H9 (cell line): ENCODE data around the gene MALT1. TPM values are rescaled to one million over a fixed set of nuclear protein-coding genes. Genes with fewer than 3 reads are reported as not detected.

Experiments
- DNase-seq: peaks from one replicate; pipeline ENCODE4 v3.0.0-alpha.2; 2017
- H2AFZ ChIP-seq: one replicate; pipeline ENCODE4 v1.6.1; 2013; ENCODE audit warnings: mild to moderate bottlenecking, low read length, control low read depth, moderate library complexity
- H2AK5ac ChIP-seq: 2 replicates; pipeline ENCODE4 v1.6.1; 2013; ENCODE audit warnings: low read length, control low read depth, mixed read lengths; ENCODE audit not compliant: insufficient read length
- H2BK120ac ChIP-seq: one replicate; pipeline ENCODE4 v1.6.1; 2013; ENCODE audit warnings: low read depth, mild to moderate bottlenecking, low read length, control low read depth, inconsistent platforms; ENCODE audit not compliant: poor library complexity, severe bottlenecking
- H2BK12ac ChIP-seq: 2 replicates; pipeline ENCODE4 v1.6.1; 2013; ENCODE audit warnings: low read length, control low read depth, mixed read lengths, low read depth; ENCODE audit not compliant: insufficient read length
- H2BK15ac ChIP-seq: 2 replicates; pipeline ENCODE4 v1.6.1; 2013; ENCODE audit warnings: low read depth, low read length, control low read depth
- H2BK20ac ChIP-seq: one replicate; pipeline ENCODE4 v1.6.1; 2013; ENCODE audit warnings: low read depth, mild to moderate bottlenecking, low read length, control low read depth, inconsistent platforms; ENCODE audit not compliant: poor library complexity, severe bottlenecking
- H2BK5ac ChIP-seq: 2 replicates; pipeline ENCODE4 v1.6.1; 2013; ENCODE audit warnings: low read length, control low read depth, mixed read lengths; ENCODE audit not compliant: insufficient read length
- H3K14ac ChIP-seq: 2 replicates; pipeline ENCODE4 v1.6.1; 2013; ENCODE audit warnings: low read length, control low read depth; ENCODE audit not compliant: insufficient read depth
- H3K18ac ChIP-seq: 2 replicates; pipeline ENCODE4 v1.6.1; 2013; ENCODE audit warnings: low read depth, mild to moderate bottlenecking, mixed read lengths, low read length, control low read depth; ENCODE audit not compliant: insufficient read length
- H3K23ac ChIP-seq: 2 replicates; pipeline ENCODE4 v1.6.1; 2013; ENCODE audit warnings: low read length, control low read depth, mixed read lengths, low read depth; ENCODE audit not compliant: insufficient read length
- H3K23me2 ChIP-seq: 2 replicates; pipeline ENCODE4 v1.6.1; 2013; ENCODE audit warnings: low read depth, mild to moderate bottlenecking, mixed read lengths, low read length, control low read depth; ENCODE audit not compliant: insufficient read length, poor library complexity, severe bottlenecking
- H3K27ac ChIP-seq: 2 replicates; pipeline ENCODE4 v1.5.1; 2013; ENCODE audit warnings: low read length, control low read depth, mixed read lengths, low read depth; ENCODE audit not compliant: insufficient read length
- H3K27me3 ChIP-seq: 2 replicates; pipeline ENCODE4 v1.6.1; 2013; ENCODE audit warnings: low read length, control low read depth, inconsistent platforms; ENCODE audit not compliant: insufficient read depth
- H3K4ac ChIP-seq: 2 replicates; pipeline ENCODE4 v1.6.1; 2013; ENCODE audit warnings: low read depth, mild to moderate bottlenecking, control low read depth, inconsistent platforms, low read length, moderate library complexity
- H3K4me1 ChIP-seq: 2 replicates; pipeline ENCODE4 v1.6.1; 2013; ENCODE audit warnings: low read length, control low read depth, inconsistent platforms; ENCODE audit not compliant: insufficient read depth
- H3K4me2 ChIP-seq: 2 replicates; pipeline ENCODE4 v1.6.1; 2013; ENCODE audit warnings: low read length, control low read depth, mixed read lengths; ENCODE audit not compliant: insufficient read length, insufficient read depth
- H3K56ac ChIP-seq: 2 replicates; pipeline ENCODE4 v1.6.1; 2013; ENCODE audit warnings: low read depth, mild to moderate bottlenecking, mixed read lengths, low read length, control low read depth; ENCODE audit not compliant: insufficient read length
- H3K79me1 ChIP-seq: 2 replicates; pipeline ENCODE4 v1.6.1; 2013; ENCODE audit warnings: low read depth, mild to moderate bottlenecking, moderate library complexity, low read length, control low read depth, inconsistent platforms; ENCODE audit not compliant: insufficient read depth, poor library complexity, severe bottlenecking
- H3K79me2 ChIP-seq: 2 replicates; pipeline ENCODE4 v1.6.1; 2013; ENCODE audit warnings: low read length, control low read depth, inconsistent platforms; ENCODE audit not compliant: insufficient read depth
- H3K9ac ChIP-seq: 2 replicates; pipeline ENCODE4 v1.6.1; 2013; ENCODE audit warnings: low read length, control low read depth, mixed read lengths; ENCODE audit not compliant: insufficient read length; ENCODE audit errors: extremely low read depth
- H3K9me3 ChIP-seq: one replicate; pipeline ENCODE4 v1.6.1; 2013; ENCODE audit warnings: low read depth, low read length, inconsistent platforms; ENCODE audit not compliant: control insufficient read depth
- H3T11ph ChIP-seq: one replicate; pipeline ENCODE4 v1.6.1; 2013; ENCODE audit warnings: mild to moderate bottlenecking, low read length, control low read depth, inconsistent platforms
- H4K20me1 ChIP-seq: one replicate; pipeline ENCODE4 v1.6.1; 2013; ENCODE audit not compliant: control insufficient read depth, insufficient read length, insufficient read depth
- H4K5ac ChIP-seq: 2 replicates; pipeline ENCODE4 v1.6.1; 2013; ENCODE audit warnings: low read depth, mild to moderate bottlenecking, mixed read lengths, low read length, control low read depth; ENCODE audit not compliant: insufficient read length
- H4K8ac ChIP-seq: replicated peaks from 2 replicates; pipeline ENCODE4 v1.6.1; 2013; ENCODE audit warnings: low read length, control low read depth, mixed read lengths, low read depth; ENCODE audit not compliant: insufficient read length
- H4K91ac ChIP-seq: 2 replicates; pipeline ENCODE4 v1.6.1; 2013; ENCODE audit warnings: low read depth, mild to moderate bottlenecking, moderate library complexity, mixed read lengths, low read length, control low read depth; ENCODE audit not compliant: insufficient read length
- H3K27ac Mint-ChIP-seq, 3 experiments: 2 replicates in 2 of 3; 3 replicates in 1 of 3; pipeline ENCODE4 v1.8.0; 2020 to 2021; ENCODE audit warnings: mixed read lengths in 3 of 3, mild to moderate bottlenecking in 1 of 3, moderate library complexity in 1 of 3
- H3K27me3 Mint-ChIP-seq: 2 replicates; pipeline ENCODE4 v1.8.0; 2021; ENCODE audit warnings: low read depth, mild to moderate bottlenecking, moderate library complexity, mixed read lengths
- H3K36me3 Mint-ChIP-seq, 3 experiments: 2 replicates in 2 of 3; 3 replicates in 1 of 3; pipeline ENCODE4 v1.8.0; 2020 to 2021; ENCODE audit warnings: low read depth in 3 of 3, mixed read lengths in 3 of 3; ENCODE audit not compliant: insufficient read depth in 1 of 3
- H3K4me1 Mint-ChIP-seq, 2 experiments: 2 replicates each; pipeline ENCODE4 v1.8.0; 2020; ENCODE audit warnings: mixed read lengths in 2 of 2
- H3K4me3 Mint-ChIP-seq, 2 experiments: 2 replicates in 1 of 2; 3 replicates in 1 of 2; pipeline ENCODE4 v1.8.0; 2020 to 2021; ENCODE audit warnings: mild to moderate bottlenecking in 2 of 2, mixed read lengths in 2 of 2, moderate library complexity in 1 of 2
- H3K9me3 Mint-ChIP-seq, 2 experiments: 2 replicates in 1 of 2; 3 replicates in 1 of 2; pipeline ENCODE4 v1.8.0; 2020; ENCODE audit warnings: mild to moderate bottlenecking in 2 of 2, mixed read lengths in 2 of 2, moderate library complexity in 1 of 2
- CTCF ChIP-seq: fragments of 200-600 bp; sonication (generic); conservative IDR thresholded peaks from 3 replicates; pipeline ENCODE4 v1.8.0; 2021; ENCODE audit warnings: antibody characterized with exemption, mild to moderate bottlenecking
- whole genome bisulfite sequencing: extraction: QIAGEN DNeasy Blood & Tissue Kit; methylation state at CpG from one replicate; pipeline ENCODE4 v1.1.7; 2013; ENCODE audit warnings: missing lambda C conversion rate, low lambda C conversion rate, mixed read lengths; ENCODE audit not compliant: insufficient read length; ENCODE audit errors: extremely low coverage; 5-methylcytosine and 5-hydroxymethylcytosine counted together
- total RNA-seq: library from RNA; stranded (reverse); gene quantifications from 2 replicates; pipeline ENCODE4 v1.2.1, GENCODE V29; 2021

Gene MALT1
- total RNA-seq, 1 experiment from 2014 or later = 18.1 TPM

GRCh38 chr18:58691256-58691655 lies 20.0 kb downstream of the MALT1 start:
- no peak overlapping the region for H3K4ac ChIP-seq
- no peak overlapping the region for H3K27ac Mint-ChIP-seq
- no peaks in the 10 kb centered on the region for H3K79me2 ChIP-seq
- no peaks in the 10 kb centered on the region for H3K27me3 ChIP-seq
- no peak for DNase-seq
- H4K8ac ChIP-seq = no peak overlapping the region
- peaks cover 12 to 15% of the 10 kb centered on the region in 2 experiments for H3K4me1 Mint-ChIP-seq
- no peaks in the 10 kb centered on the region for H4K20me1 ChIP-seq
- H3K23me2 ChIP-seq = no peaks in the 10 kb centered on the region
- no peak overlapping the region for H2BK12ac ChIP-seq
- H2BK20ac ChIP-seq = no peak overlapping the region
- no peaks in the 10 kb centered on the region for H3K9me3 ChIP-seq
- no peaks in the 10 kb centered on the region; the same call in 1 of the 2 replicates for H3K4me1 ChIP-seq
- no peaks in the 10 kb centered on the region for H3K27me3 Mint-ChIP-seq
- no CpG with 5 or more reads among the region's 8 CpGs for WGBS
- no peak overlapping the region for H4K91ac ChIP-seq
- no peak overlapping the region for H2AFZ ChIP-seq
- H3K56ac ChIP-seq = no peak overlapping the region
- H3K4me3 Mint-ChIP-seq = no peak overlapping the region
- H3T11ph ChIP-seq = no peak overlapping the region
- no peak overlapping the region for H3K9ac ChIP-seq
- no peak overlapping the region for H2BK120ac ChIP-seq
- no peak overlapping the region for H3K14ac ChIP-seq
- H3K23ac ChIP-seq = no peak overlapping the region
- H2AK5ac ChIP-seq = no peak overlapping the region
- no peaks in the 10 kb centered on the region for H3K79me1 ChIP-seq
- H2BK15ac ChIP-seq = no peak overlapping the region
- no peak overlapping the region for H2BK5ac ChIP-seq
- H3K36me3 Mint-ChIP-seq = peaks cover 26 to 46% (median 46%) of the 10 kb centered on the region in 3 experiments
- no peak overlapping the region for H3K18ac ChIP-seq
- H4K5ac ChIP-seq = no peak overlapping the region
- H3K27ac ChIP-seq = no peak overlapping the region
- peaks cover 0 to 5% of the 10 kb centered on the region in 2 experiments; a peak in 2 of 5 replicates for H3K9me3 Mint-ChIP-seq
- H3K4me2 ChIP-seq = no peak overlapping the region
- no peak for TF ChIP-seq CTCF
